ENCODE measurements around the gene CENPQ.

- TF ChIP-seq CTCF (IDR thresholded peaks at IDR 0.05; ENCODE audit: low read depth, low read length) (no peak), MYC (IDR thresholded peaks at IDR 0.05; ENCODE audit: low read depth, low read length) (no peak)
Observed at GRCh38 chr6:49430187-49430586, 33.0 kb upstream of the CENPQ start.

Data from NB4 (cell line).